HG03159 (cell line): ENCODE results near the gene PLPPR5.
"Not testable (repeated sequence)": the region's sequence is repeated elsewhere in the genome, so short reads cannot be mapped to it uniquely, and the experiment has no call there.

ENCODE experiments used
- ATAC-seq: cut with Tn5 transposase; IDR thresholded peaks from one replicate; pipeline ENCODE4 v1.9.1; 2021; ENCODE audit warnings: mild to moderate bottlenecking, moderate library complexity; ENCODE audit not compliant: unreplicated experiment

Gene PLPPR5

DNA sequence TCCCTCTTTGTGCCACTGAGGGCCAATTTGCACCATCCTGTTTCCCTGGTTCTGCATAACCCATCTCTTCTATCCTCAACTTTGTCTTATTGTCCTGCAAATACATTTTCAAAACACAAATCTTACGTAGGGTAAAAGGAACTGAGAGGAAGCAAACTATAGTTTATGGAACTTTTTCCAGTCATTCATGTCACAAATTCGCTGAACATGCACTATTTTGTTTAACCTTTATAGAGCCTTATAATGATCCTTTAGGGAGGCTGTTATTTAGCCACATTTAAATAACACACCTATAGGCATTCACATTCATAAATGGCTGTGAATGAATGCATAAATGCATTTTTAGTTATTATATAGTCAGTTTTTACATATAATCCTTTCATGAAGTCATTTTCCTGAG is 85.0 kb downstream of the PLPPR5 start:
- ATAC-seq, result no peak

DNA sequence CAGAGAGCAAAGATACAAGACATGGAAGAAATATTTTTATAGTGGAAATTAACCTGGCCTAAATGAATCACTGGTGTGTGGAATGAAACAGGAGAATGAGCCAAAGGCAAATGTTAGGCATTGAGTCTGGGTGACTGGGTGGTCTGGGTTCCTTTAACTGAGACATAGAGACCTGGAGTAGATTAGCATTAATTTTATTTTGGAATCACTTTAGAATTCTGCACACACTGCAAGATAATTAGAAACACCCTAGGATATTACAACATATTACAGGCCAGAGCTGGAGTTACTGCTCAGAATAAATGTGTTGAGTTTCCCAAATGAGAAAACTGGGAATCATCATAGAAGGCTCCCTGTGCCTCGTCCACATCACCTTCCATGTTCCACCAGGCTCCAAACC is 85.5 kb downstream of the PLPPR5 start:
- ATAC-seq, result no peak

DNA sequence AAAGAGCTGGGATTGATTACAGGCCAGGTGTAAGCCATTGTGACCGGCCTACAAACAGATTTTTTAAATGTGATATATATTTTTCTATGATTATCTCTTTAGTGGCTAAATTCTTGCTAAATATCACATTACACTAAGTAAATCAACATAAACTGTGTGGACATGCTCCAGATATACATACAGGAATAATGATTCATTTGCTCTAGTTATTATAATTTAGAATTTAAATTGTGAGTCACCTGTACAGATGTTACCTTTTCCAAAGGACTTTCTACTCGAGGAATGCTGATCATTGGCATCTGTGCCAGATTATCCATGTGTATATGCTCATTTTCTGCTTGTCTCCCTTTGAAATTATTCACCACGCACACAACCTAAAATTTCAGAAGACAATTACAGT is 90.1 kb downstream of the PLPPR5 start:
- no peak for ATAC-seq

DNA sequence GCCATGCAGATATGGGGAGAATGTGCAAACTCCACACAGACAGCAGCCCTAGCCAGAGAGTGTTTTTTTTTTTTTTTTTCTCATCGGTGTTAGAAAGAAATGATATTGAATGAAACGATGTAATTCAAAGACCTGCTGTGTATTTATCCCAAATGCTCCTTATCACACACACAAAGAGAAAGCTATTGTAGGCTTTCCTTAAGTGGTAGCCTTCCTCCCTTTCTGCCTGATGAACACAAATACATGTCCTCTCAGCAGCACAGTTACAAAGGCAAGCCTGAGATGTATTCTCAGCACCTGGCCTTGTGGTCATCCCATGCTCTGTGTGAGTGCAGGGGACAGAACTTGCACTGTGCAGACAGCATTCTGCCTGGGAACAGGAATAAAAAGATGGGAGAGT is 93.8 kb downstream of the PLPPR5 start:
- ATAC-seq, result no peak

DNA sequence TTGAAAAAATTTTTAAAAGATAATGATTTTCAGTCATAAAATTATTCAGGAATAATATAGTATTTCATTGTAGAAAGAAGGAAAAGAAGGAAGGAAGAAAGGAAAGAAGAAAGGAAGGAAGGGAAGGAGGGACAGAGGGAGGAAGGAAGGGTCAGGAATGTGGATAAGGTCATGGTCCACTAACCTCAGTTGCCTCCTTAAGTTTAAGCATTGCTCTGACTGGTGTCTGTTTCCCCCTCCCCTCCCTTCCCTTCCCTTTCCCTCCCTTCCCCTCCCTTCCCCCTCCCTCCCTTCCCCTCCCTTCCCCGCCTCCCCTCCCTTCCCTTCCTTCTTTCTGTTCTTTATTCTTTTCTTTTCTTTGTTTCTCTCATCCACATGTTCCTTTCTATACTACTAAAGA is 95.7 kb downstream of the PLPPR5 start:
- no peak for ATAC-seq

DNA sequence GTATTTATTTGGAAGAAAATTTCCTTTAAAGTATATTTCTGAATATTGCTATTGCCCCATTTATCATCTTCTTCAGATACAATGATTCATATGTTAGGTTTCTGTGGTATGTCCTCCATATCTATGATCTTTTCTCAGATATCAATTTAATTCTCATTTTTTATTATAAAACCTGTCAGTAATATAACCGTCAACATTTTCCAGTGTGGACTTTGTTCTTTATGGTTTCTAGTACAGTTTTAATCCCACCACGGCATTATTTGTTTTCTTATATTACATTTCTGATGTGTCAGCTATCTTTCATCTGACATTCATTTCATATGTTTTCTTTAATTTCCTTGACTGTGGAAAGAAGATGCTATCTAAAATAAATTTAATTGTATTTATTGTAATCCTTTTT is 97.9 kb downstream of the PLPPR5 start:
- no peak for ATAC-seq

DNA sequence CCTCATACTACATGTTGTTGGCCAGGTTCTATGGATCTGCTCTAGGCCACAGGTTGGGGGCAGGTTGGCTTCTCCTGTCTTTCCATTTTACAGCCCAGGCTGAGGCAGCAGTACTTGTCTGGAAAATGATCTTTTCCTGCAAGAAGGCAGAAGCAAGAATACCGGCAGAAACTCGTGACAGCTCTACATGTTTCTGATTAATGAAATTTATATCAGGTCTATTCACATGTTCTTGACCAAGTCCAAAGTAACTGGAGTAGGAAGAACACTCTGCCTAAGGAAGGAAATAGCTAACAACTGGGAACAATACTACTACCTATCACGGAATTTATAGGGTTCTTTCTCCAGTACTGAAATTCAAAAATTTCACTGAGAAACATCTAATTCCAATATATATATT is 98.3 kb downstream of the PLPPR5 start:
- no peak for ATAC-seq

DNA sequence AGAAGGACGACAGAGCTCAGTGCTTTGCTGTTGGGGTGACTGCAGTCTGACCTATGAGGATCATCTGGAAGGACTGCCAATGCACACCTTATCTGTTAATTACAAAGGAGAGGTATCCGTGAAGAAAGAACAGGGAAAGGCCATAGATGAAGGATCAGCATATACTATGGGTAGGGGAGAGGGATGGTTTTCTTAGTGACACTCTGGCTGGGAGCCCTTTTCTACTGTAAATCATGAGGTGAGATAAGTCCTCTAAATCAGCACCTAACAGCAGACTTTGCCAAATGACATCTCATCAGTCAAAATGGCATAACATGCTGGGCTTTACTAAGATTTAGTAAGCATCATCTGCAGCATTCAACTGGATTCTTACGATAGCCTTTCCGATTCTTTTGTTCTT is 100.0 kb downstream of the PLPPR5 start:
- ATAC-seq, result no peak

DNA sequence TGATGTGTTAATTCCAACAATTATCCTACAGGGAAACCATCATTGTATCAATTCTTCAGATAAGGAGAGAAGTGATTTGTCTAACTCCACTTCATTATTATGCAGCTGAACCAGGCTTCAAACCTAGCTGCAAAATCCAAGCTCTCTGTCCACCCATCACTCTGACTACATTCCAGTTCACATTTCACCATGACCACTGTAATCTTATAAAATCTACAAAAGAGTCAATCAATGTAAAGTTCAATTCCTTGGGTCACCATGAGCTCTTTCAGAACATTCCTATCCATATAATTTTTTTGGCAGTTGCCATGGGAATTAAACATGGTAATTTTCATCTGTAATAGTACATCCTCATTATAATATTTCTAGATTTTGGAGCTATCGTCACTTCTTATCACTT is 100.9 kb downstream of the PLPPR5 start:
- no peak for ATAC-seq

DNA sequence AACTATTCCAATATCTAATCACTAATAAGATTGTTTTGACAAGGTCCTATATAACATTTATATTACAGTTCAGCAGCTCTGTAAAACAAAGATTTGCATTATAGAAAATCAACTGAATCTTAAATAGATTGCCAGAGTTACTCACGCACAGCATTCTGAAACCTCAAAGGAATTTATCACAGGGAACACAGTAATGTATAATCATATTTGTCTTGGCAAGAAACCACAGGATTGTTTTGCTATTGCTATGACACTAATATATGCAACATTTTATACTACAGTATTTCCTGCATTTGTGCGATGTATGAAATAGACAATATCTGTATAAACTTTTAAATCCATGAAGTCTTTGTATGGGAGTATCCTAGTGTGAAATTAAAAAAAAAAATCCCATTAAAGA is 101.4 kb downstream of the PLPPR5 start:
- no peak for ATAC-seq

DNA sequence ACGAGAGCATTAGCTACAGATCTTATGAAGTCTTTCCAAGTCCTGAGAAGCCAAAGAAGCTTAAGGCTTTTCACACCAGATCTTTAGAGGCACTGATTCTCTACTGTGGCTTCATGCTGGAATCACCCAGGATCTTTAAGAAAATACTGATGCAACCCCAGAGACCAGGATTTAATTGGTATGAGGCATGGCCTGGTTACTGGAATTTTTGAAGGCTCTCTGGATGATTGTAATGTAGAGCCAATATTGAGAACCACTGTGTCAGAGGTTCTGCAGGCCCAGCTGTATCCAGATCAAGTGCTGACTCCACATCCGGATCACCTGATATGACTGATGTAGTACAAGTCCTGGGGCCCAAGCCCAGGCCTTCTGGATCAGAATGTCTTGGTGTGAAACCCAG is 105.7 kb downstream of the PLPPR5 start:
- ATAC-seq, result no peak

DNA sequence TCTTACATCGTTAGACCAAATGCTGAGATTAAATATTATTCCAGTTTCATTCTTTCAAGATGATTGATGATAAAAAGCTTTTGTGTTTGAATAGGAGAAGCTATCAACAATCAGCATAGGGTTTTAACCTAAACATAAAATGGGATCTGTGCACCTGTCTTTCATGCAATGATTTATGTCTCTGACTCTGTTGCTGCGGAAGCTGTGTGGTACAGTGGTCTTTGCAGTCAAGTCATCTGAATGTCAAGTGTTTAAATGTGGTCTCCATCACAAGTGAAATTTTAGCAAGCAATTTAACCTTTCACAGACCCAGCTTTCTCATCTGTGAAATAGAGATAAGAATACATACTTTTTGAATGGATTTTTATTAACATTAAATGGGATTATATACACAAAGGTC is 107.2 kb downstream of the PLPPR5 start:
- ATAC-seq, result no peak

DNA sequence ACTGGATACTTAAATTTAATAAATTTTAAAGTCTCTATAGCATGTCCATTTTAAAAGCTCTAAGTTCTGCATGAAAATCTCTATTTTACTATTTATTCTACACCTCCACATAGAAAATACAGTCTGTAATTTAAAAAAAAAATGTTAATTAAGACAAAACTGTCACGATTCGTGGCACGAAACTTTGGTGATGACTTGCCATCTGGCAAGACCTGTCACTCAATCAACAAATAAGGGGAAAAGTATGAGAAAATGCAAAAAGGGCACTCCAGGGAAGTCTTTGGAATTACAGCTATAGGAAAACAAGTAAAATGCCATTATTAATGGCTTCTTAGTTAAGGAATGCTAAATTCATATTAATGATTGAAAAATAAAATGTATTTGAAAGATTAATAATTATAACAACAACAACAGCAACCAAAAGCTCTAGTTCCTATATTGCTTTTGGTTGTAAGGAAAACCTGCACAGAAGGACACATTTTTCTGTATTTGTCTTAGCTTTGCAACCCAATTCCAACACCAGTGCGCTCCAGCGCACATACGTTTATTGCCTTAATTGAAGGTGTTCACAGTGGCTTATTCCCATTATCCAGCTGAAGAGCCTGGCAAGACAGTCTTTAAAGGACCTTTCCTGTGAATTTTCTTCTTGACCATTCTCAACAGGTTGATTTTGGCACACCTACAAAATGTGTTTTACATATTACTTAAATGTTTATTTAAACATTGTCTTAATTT is 107.8 kb downstream of the PLPPR5 start:
- no peak for ATAC-seq

DNA sequence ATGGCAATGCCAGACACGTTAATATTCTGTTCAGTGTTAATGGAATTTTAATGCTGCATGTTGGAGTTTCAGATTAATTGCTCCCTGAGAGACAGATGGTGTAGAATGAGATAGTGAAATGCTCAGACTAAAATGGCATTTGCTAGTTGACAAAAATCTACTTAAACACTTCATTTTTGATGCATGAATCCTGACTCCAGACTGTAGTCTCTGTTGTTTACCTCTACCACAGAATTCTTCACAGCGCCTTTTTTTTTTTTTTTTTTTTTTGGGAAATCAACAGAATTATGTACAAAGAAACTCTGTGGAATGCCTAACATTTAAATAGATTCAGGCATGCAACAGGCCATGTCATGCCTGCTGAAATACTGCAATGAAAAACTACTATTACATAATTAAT is 111.3 kb downstream of the PLPPR5 start:
- ATAC-seq, result no peak

DNA sequence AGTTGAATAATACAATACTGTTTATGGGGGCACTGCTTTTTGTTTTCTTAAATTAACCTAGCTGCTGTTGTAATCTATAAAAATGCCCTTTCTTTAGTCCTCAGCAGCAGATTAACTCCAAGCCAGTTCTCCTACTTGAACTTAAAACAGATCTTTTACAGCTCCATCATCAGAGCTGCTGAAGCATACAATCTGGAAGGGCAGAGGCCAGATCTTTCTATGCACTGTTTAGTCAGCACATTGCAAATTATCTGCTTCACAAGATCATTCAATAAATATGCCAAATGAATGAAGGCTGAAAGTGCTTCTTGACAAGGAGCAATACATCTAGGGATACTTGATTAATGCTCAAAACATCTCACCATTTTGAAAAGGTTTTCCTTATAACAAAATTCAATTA is 115.8 kb downstream of the PLPPR5 start:
- no peak for ATAC-seq

DNA sequence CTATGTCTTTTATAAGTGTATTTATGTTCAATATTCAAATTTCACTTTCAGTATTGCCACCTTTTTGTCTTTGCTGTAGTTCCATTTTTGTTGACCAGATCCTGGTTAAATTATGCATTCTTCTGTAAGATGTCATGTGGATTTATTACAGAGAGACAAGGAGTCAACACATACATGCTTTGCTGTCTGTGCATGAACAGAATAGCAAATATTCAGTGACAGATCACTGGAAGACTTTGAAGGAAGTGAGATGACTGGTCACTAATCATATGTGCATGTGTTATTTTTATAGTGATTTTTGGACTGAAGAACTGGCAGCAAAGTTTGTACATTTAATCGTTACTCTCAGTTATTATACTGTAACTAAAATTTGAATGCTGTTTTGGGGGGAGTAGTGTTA is 117.2 kb downstream of the PLPPR5 start:
- no peak for ATAC-seq

DNA sequence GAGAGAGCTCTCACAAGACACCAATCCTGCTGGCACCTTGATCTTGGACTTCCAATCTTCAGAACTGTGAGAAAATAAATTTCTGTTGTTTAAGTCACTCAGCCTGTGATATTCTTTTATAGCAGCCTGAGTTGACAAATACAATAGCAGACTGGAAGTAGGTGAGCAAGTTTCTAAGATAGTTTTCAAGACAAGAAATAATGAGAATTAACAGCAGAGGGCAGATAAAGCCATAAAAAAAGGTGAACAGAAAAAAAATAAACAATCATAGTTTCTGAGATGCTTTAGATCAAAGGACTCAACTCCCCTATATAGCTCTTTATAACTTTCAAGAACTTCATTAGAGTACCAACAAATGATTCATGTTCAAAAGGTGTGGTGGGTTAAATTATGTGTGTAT is 119.8 kb downstream of the PLPPR5 start:
- no peak for ATAC-seq

DNA sequence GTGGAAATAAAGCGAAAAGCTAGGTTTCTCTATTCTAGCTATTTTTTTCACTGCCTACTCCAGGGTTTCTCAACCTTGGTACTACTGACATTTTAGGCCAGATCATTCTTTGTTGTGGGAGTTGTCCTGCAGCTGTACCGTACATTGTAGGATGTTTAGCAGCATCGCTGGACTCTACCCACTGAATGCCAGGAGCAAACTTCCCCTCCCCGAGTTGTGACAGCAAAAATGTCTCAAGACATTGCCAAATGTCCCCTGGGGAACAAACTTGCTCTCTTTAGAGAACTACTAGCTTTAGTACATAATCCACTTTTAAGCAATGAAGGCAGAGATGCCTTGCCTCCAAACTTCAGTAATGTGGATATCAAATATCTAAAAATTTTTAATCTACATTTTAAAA is 122.8 kb downstream of the PLPPR5 start:
- ATAC-seq, result no peak

DNA sequence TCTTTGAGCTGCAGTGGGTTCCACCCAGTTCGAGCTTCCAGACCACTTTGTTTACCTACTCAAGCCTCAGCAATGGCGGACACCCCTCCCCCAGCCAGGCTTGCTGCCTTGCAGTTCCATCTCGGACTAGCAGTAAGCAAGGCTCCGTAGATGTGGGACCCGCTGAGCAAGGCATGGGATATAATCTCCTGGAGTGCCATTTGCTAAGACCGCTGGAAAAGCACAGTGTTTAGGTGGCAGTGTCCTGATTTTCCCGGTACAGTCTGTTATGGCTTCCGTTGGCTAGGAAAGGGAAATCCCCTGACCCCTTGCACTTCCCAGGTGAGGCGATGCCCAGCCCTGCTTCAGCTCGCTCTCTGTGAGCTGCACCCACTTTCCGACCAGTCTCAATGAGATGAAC is 123.4 kb downstream of the PLPPR5 start:
- ATAC-seq, result not testable (repeated sequence)

DNA sequence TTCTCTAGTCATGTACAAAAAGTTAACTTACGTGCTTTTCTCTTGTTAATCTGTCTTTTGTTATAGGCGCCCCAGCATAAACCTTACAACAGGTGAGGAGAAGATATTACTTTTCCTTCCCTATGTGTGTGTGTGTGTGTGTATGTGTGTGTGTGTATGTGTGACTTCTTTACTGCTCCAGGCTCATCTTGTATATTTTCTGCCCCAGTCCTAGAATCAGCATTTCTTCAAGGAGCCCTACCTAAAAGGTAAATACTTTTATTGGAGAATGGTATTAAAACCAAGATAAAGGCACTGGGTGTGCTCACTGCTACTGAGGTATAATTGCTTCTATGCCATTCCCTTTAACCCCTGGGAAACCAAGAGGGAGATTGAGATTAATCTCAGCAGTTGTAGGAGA is 129.8 kb downstream of the PLPPR5 start:
- ATAC-seq, result no peak

DNA sequence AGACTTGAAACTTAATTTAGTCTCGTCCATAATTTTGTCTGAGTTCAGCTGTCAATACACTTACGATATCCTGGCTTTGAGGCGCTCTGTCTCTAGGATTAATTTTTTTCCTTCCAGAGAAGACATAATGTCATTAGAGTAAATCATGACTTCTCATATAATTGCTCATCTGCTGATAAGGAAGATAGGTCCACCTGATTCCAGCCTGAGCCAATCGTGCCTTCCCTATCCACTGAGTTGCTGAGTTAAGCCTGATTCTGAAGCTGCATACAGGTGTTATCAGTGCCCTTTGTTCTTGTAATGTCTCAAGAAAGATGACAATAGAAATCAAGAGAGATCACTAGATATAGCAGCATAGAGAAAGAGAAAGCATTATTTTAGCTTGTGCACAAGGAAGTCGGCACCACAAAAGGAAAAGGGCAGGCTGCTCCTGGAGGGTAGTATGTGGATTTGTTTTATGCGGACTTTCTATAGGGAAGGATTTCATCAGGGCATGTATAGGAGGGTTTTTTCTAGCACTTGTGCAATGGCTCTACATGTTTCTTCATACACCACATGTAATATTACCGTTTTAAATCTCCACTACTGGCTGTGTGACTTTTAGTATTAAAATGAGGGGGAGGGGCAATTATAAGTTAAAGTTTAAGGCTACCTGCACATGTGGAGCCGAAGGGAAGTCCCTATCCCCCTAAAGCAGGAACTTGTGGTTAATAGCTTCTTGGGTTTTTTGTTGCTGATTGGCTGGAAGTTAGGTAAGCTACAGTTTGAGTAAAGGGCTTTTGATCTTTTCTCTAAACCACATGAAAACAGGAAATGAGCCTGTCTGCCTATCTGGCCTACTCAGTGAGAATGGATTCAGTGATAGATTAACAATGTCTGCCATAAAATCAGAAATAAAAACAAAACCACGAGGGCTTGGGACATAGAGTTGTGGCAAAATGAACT is 133.4 kb downstream of the PLPPR5 start:
- peak; percentile 99 for ATAC-seq

DNA sequence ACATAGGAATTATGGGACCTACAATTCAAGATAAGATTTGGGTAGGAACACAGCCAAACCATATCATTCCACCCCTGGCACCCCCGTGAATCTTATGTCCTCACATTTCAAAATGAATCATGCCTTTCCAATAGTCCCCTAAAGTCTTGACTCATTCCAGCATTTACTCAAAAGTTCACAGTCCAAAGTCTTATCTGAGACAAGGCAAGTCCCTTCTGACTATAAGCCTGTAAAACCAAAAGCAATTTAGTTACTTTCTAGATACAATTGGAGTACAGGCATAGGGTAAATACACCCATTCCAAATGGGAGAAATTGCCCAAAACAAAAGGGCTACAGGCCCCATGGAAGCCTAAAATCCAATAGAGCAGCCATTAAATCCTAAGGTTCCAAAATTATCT is 138.9 kb downstream of the PLPPR5 start:
- no peak for ATAC-seq
